GM19099 (cell line): Measurements from ENCODE around the gene COX4I1.

Experiments
- POLR2A ChIP-seq: IDR thresholded peaks from 3 replicates; pipeline ENCODE4 v1.6.1; 2011; ENCODE audit warnings: low read depth; ENCODE audit not compliant: insufficient read length; ENCODE audit errors: extremely low read depth

The COX4I1 gene

DNA sequence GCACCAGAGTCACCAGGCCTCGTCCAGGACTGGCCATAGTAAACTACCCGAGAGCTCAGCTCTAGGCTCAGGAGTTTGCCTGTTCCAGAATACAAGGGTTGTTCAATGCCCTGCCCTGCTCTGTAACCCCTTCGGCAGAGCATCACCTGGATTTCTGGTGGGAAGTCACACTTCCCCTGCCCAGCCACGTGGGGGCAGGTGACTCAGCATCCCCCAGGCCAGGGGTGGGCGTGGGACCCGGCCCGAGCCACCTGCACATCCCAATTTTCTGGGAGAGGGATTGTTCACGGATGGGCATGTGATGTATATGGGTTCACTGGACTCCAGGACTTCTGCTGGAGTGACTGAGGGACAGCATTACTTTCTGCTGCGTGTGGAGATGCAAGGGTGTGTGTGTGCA lies 25.8 kb downstream of the COX4I1 start:
- TF ChIP-seq POLR2A = no peak

DNA sequence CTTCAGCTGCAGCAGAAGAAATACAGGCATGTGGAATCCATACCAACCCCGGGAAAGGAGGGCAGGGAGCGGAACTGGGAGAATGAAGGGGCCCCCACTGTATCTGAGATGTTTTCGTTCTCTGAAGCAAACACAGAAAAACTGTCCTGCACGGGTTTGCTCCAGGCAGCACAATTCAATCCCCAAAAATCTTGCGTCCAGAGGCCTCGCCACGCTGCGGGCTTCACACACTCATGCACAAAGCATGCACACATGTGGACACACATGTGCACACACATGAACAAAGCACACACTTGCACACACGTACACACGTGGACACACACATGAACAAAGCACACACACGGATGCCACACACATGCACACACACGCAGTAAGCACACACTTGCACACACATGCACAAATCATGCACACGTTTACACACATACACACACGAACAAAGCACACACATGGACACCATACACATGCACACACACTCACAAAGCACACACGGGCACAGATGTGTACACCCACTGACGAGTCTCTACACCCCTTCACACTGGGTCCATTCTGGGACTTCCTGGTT lies 27.3 kb downstream of the COX4I1 start:
- no peak for TF ChIP-seq POLR2A

DNA sequence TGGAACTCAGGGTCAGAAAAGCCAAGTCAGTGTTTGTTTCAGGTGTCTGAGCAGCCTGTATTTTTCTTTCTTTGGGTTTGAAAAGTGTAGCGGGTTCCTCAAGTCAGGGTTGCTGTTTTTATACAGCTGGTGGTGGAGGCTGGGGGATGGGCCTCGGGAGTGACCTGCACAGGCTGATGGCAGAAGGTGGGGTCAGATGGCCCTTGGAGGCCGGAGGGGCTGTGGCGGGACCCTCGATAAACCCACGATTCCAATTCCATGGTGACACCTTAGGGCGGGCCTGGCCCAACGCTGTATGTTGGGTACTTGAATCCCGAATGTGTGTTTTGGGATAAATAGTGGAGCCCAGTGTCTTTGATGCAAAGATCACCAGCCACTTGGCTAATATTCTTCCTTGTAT lies 28.7 kb downstream of the COX4I1 start:
- no peak for TF ChIP-seq POLR2A

DNA sequence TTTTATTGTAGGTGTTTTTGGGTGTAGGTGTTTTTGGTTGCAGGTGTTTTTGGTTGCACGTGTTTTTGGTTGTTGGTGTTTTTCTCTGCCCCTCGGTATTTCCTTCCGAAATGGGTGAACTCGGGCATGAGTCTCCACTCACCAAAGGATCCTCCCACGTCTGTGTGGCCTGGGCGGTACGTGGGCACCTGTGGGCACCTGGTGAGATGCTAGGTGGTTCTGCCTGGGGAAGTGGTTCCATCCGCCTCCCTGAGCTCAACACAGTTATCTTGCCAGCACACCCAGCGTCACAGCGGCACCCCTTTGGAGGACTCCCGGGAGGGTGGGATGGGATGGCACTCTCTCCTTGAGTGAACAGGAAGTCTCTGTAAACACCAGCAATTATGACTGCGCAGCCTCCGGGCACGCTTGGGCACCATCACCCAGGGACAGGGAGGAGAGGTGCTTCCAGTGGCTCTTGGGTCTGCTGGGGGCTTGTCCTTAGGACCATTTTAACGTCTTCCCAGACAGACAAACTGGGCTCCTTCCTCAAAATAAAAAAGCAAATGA lies 29.8 kb downstream of the COX4I1 start:
- TF ChIP-seq POLR2A = no peak

DNA sequence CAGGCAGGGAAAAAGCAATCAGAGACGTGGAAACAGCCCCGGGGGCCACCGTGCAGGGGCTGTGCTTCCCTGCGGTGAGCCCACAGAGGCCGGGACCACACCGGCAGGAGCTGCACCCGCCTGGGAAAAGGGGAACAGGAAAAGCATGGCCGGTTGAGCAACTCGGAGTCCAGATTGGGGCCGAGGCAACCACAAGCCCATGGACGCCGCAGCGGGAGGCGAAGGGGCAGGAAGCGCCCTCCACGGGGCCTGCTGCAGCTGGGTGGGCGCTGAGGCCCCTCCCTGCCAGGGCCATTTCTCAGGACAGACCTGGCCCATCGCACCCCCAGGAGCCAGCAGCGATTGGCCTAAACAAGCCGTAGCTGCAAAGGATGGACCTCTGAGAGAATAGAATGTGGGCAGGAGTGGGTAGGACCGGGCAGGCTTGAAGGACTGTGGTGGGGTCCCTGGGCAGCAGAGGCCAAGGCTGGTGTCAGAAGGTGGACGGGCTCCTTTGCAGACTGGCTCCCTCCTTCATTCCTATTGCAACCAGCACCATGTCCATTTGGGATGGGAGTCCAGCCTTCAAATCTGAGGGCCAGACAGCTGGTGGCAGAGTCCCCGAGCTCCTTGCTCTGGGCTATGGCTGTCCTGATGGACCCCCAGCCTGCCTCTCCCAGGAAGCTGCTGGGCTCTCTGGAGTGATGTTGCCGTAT lies 30.4 kb downstream of the COX4I1 start:
- TF ChIP-seq POLR2A = no peak

DNA sequence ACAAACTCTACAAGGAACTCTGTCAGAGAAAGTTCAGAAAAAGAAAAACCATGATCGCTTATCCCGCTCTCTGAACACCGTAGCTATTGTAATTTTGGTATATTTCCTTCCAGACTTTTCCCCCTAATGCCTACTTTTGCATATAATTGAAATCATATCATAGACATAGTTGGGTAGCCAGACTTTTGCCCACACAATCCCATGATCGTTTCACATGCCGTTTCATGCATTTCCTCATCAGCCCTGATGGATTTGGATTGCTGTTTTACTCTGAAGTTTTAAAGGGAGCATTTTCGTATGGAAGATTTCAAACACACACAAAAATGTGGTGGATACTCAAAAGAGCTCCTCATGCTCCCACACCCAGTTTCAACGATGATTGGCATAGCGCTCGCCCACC lies 31.3 kb downstream of the COX4I1 start:
- TF ChIP-seq POLR2A = no peak

DNA sequence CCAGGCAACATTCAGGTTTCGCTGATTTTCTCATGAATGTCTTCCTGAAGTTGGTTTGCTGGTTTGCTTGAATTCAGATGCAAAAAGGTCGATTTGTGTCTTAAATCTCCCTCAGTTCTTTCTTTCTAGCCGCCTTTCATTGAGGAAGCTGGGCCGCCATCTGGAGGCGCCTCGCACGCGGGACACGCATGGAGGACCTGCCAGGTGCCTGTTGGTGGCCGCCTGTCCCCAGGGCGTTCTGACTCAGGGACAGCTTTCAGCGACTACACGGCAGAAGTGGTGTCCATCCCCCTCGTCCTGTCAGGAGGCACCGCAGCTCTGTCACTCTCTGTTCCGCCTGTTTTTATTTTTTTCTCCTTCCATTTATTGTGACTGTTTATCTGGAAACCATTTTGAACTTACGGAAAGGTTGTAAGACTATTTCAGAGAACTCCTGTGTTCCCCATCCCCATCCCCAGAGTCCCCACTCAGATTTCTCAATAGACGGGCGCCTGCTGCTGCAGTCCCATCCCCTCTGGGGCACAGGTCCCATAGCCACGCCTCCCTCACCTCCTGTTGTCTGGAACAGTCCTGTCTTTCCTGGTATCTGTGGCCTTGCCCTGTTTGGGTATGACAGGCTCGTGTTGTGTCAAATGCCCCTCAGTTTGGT lies 33.2 kb downstream of the COX4I1 start:
- no peak for TF ChIP-seq POLR2A

DNA sequence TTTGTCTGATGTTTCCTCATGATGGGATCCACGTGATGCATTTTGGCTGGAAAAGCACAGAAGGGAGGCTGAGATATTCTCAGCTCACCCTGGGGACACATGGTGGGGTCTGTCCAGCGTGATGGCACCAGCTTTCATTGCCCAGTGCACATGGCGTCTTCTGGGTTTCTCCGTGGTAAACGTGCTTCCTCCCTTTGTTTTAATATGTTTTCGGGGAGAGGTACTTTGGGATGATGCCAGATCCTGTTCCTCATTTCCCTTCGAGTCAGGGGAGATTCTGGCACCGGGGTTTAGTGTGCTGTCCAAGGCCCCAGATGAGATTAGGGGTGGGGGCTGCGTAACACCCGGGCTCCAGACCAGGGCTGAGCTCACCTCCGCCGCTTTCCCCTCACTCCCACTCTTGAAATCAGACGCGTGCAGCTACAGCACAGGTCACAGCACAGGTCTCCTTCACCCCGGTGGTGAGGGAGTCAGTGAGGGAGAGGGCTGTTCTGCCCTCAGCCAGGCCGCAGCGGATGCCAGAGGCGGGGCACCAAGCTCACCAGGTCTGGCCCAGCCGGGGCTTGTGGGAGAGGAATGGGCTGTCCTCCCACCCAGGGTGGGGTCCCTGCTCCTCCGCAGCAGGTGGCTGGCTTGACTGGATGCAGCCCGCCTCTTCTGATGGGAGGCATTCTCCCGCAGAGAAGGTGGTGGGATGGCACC lies 33.9 kb downstream of the COX4I1 start:
- TF ChIP-seq POLR2A = no peak

DNA sequence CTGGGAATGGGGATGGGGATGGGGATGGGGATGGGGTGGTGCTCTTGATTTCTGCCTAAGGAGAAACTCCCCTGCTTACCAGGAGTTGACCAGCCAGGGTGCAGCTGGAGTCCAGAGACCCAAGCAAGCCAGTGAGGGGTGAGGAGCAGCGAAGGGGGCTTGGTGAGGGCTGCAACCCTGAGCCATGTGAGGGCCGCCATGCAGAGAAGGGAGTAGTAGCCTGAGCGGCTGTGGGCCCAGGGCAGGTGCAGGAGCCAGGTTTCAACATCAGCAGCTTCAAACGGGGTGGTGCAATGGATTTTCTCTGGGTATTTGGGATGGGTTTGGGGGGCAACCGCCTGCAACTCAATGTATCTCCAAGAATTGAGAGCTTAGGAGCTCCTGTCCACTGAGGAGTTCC lies 35.2 kb downstream of the COX4I1 start:
- no peak for TF ChIP-seq POLR2A

DNA sequence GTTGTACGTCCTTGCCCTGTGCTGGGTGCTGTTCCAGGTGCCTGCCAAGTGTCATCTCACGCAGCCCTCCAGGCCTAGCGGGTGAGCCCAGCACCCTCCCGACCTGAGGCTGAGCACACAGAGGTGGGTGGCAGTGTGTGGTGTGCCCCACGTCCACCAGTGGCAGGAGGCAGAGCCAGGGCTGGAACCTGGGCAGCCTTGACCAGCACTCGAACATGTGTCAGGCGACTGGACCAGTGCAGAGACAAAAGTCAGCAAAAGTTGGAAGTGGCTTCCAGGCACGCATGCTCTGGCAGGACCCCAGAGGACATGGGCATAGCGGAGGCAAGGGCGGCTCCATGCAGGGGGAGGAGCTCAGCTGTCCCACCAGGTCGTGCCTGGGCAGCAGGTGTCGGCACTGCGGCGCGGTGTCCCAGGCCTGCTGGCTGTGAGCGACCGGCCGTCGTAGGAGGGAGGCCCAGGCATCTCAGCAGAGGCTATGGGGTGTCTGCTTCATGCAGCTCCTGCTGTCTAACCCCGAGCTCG lies 35.8 kb downstream of the COX4I1 start:
- no peak for TF ChIP-seq POLR2A

DNA sequence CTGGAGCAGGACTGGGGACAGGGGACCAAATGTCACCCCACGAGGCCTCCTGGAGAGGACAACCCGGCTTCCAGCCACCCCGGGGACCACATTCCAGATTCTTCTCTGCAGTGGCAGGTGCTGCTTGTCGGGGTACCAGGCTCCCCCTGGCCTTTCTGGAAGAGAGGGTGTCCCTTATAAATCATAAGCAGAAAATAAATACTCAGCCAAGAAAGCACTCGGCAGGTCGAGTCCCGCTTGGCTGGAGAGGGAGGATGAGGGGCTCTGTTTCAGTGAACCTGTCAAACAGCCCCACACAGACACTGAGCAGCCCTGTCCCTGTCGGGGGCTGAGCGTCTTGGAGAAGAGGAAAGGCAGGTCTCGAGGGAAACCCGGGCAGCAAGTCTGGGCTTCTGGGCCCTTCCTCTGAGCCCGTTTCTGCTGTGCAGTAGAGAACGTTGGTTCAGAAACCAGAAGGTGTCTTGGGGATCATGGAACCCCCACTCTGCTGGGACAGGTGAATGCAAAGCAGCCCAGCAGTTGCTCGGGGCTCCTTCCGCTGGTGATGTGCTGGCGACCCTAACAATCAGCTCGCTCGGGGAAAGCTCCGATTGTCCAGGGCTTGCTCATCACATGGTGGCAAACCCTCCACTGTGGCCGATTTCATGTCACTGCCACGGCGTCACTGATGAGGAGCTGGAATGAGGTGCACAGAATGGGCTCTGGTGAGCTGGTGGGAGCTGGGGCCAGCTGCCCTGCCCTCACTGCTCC lies 36.6 kb downstream of the COX4I1 start:
- TF ChIP-seq POLR2A = no peak

DNA sequence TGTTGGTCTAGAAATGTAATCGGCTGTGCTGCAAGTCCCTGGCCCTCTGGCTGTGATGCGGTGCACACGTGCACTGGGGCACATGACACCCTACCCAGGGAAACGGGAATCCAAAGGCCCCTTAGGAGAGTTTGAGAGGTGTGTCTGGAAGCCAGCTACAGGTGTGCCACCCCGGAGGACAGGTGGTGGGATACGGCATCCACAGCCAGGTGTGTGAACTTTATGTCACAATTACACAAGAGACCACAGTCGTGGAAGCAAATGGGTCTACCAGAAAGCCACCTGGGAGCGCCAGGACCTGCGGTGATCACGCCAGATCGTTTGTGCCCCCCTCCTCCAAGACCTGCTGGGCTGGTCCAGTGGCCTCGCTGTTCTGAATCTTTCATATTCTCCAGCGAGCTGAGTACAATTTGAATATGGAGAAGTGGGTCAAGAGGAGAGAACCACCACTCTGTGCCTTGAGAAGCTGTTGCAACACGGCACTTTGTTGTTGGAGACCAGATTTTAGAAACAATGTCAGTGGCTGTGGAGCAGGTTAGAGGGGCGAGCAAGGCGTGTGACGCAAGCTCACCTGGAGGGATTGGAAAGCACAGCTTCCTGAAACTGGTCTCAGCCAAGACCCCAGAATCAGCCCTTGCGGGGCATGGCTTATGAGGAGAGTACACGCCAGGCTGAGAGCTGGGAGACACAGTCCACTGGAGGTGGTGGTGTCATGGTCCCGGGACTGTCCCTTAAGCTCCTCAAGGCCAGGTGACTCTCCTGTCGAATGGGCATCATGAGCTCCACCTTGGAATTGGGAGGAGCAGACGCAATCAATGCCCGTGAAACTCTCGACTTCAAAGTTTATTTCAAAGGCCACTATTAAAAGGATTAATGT lies 37.4 kb downstream of the COX4I1 start:
- TF ChIP-seq POLR2A = no peak

DNA sequence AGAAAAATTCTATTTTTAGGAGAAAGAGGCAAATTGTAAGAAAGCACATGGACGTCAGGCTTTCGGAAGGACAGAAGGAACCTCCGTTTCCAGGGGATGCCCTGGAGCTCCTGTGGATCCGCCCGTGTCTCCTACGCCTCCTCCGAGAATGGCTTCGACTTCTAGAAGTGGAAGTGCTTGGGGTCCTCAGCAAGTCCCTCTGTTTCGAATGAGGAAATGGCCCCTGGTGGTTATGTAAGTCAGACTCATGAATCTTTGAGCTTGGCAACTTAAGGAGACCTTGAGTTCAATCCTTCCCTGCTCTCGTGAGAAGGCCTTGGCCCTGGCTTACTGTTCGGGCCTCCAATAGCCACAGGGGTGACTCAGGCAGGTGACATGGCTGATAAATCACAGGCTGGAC lies 38.9 kb downstream of the COX4I1 start:
- TF ChIP-seq POLR2A = no peak
